ENCODE data around the gene DHRS13.

- TF ChIP-seq, protein P1, sequence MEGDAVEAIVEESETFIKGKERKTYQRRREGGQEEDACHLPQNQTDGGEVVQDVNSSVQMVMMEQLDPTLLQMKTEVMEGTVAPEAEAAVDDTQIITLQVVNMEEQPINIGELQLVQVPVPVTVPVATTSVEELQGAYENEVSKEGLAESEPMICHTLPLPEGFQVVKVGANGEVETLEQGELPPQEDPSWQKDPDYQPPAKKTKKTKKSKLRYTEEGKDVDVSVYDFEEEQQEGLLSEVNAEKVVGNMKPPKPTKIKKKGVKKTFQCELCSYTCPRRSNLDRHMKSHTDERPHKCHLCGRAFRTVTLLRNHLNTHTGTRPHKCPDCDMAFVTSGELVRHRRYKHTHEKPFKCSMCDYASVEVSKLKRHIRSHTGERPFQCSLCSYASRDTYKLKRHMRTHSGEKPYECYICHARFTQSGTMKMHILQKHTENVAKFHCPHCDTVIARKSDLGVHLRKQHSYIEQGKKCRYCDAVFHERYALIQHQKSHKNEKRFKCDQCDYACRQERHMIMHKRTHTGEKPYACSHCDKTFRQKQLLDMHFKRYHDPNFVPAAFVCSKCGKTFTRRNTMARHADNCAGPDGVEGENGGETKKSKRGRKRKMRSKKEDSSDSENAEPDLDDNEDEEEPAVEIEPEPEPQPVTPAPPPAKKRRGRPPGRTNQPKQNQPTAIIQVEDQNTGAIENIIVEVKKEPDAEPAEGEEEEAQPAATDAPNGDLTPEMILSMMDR (conservative IDR thresholded peaks at IDR 0.05 in 1 of 2, IDR thresholded peaks at IDR 0.05 in 1 of 2; ENCODE audit: low read depth in 1 of 2, low read length in 2 of 2) = no peak
- no peak for TF ChIP-seq EZH2 (IDR thresholded peaks at IDR 0.05; ENCODE audit: low read length, missing control alignments)
These were observed 5.0 kb upstream of the DHRS13 start for GRCh38 chr17:28907709-28908475.

All from fibroblast of lung (primary cell).